ENCODE data around the gene NCBP3.

NCBP3 gene

DNA sequence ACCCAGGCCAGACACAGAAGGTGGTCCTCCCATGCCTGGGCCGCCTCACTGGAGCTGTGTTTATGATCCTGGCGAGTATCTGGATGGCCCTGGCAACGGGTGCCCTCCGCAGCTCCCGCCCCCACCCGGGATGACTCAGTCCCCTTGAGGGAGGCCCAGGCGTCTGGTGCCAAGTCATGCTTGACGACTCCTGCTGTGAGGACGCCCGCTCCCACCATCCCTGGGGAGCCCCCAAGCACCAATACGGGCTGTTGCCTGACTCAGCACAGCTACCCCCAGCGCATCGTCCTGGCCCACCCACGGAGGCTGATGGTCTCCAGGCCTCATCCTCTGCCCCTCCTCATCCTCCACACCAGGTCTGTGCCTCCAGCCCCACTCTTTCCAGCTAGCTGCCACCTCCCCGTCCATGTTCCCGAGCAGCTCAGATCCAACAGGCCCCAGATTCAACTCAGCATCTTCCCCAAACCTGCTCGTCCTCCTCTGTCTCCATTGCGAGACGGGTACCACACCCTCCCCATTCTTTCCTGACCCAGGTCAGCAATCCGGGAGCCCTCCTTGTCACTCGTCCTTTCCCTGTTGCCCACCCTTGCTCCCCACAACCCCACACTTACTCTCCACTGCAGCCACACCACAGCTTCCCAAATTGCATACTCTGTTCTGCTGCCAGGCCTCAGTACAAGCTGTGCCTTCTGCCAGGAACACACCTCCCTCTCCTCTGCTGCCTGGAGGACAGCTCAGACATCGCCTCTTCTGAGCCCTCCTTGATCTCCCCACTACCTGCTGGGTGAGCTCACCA, 44.2 kb upstream of the NCBP3 start:
- H3K4me2 ChIP-seq (ENCODE audit: insufficient read depth, low read length), result no peak overlapping the region
- no peak for ATAC-seq (ENCODE audit: insufficient read depth, low read depth)

GRCh38 chr17:3889325-3890012, 43.4 kb upstream of the NCBP3 start:
- Histone ChIP-seq H3K27me3 (ENCODE audit: insufficient read depth, low read length, poor library complexity) (no peaks in the 10 kb centered on the region), H3K27ac (ENCODE audit: low read length) (no peak overlapping the region), H2AFZ (ENCODE audit: low read depth, low read length) (no peak overlapping the region), H3K4me3 (ENCODE audit: low read depth in 1 of 2, low read length in 2 of 2) (no peak overlapping the region), H3K9me3 (ENCODE audit: insufficient read depth, low read length, severe bottlenecking) (no peaks in the 10 kb centered on the region), H3K4me2 (ENCODE audit: insufficient read depth, low read length) (no peak overlapping the region), H3K79me2 (ENCODE audit: insufficient read depth, low read length) (no peaks in the 10 kb centered on the region), H3K36me3 (ENCODE audit: insufficient read depth, low read length) (no peaks in the 10 kb centered on the region), H3K9ac (ENCODE audit: low read depth, low read length) (no peak overlapping the region), H4K20me1 (ENCODE audit: insufficient read depth, low read length) (peaks cover 19% of the 10 kb centered on the region), H3K4me1 (ENCODE audit: insufficient read depth, low read length) (peaks cover 22% of the 10 kb centered on the region)
- ATAC-seq (ENCODE audit: insufficient read depth, low read depth), result no peak
- no peak for DNase-seq
- TF ChIP-seq EZH2 (IDR thresholded peaks at IDR 0.05; ENCODE audit: borderline replicate concordance, low read depth, low read length, severe bottlenecking) (no peak), CTCF (IDR thresholded peaks at IDR 0.05; ENCODE audit: borderline replicate concordance, extremely low read depth, low read length, poor library complexity, severe bottlenecking) (no peak)

More for the DNA sequence above, 44.2 kb upstream of the NCBP3 start:
- no peak for TF ChIP-seq EZH2 (IDR thresholded peaks at IDR 0.05; ENCODE audit: borderline replicate concordance, low read depth, low read length, severe bottlenecking)
- TF ChIP-seq CTCF (IDR thresholded peaks at IDR 0.05; ENCODE audit: borderline replicate concordance, extremely low read depth, low read length, poor library complexity, severe bottlenecking), result no peak
- Histone ChIP-seq H3K27me3 (ENCODE audit: insufficient read depth, low read length, poor library complexity) (no peaks in the 10 kb centered on the region), H4K20me1 (ENCODE audit: insufficient read depth, low read length) (peaks cover 19% of the 10 kb centered on the region), H3K27ac (ENCODE audit: low read length) (no peak overlapping the region), H3K9ac (ENCODE audit: low read depth, low read length) (no peak overlapping the region), H2AFZ (ENCODE audit: low read depth, low read length) (no peak overlapping the region), H3K9me3 (ENCODE audit: insufficient read depth, low read length, severe bottlenecking) (no peaks in the 10 kb centered on the region), H3K4me1 (ENCODE audit: insufficient read depth, low read length) (peaks cover 22% of the 10 kb centered on the region), H3K79me2 (ENCODE audit: insufficient read depth, low read length) (no peaks in the 10 kb centered on the region), H3K36me3 (ENCODE audit: insufficient read depth, low read length) (no peaks in the 10 kb centered on the region), H3K4me3 (ENCODE audit: low read depth in 1 of 2, low read length in 2 of 2) (no peak overlapping the region)
- DNase-seq, result no peak

GRCh38 chr17:3888343-3889171, 42.5 kb upstream of the NCBP3 start:
- no peak for ATAC-seq (ENCODE audit: insufficient read depth, low read depth)
- Histone ChIP-seq H3K36me3 (ENCODE audit: insufficient read depth, low read length) (no peaks in the 10 kb centered on the region), H2AFZ (ENCODE audit: low read depth, low read length) (no peak overlapping the region), H3K27me3 (ENCODE audit: insufficient read depth, low read length, poor library complexity) (no peaks in the 10 kb centered on the region), H3K4me3 (ENCODE audit: low read depth in 1 of 2, low read length in 2 of 2) (no peak overlapping the region), H3K4me2 (ENCODE audit: insufficient read depth, low read length) (no peak overlapping the region), H3K9ac (ENCODE audit: low read depth, low read length) (no peak overlapping the region), H3K4me1 (ENCODE audit: insufficient read depth, low read length) (peaks cover 17% of the 10 kb centered on the region), H3K79me2 (ENCODE audit: insufficient read depth, low read length) (no peaks in the 10 kb centered on the region), H4K20me1 (ENCODE audit: insufficient read depth, low read length) (peaks cover 19% of the 10 kb centered on the region), H3K27ac (ENCODE audit: low read length) (no peak overlapping the region), H3K9me3 (ENCODE audit: insufficient read depth, low read length, severe bottlenecking) (no peaks in the 10 kb centered on the region)
- peak; percentile 24 for DNase-seq
- TF ChIP-seq EZH2 (IDR thresholded peaks at IDR 0.05; ENCODE audit: borderline replicate concordance, low read depth, low read length, severe bottlenecking), result no peak
- no peak for TF ChIP-seq CTCF (IDR thresholded peaks at IDR 0.05; ENCODE audit: borderline replicate concordance, extremely low read depth, low read length, poor library complexity, severe bottlenecking)

Measured in DND-41 (cell line).